GM12878 (cell line): ENCODE measurements around the gene AGPAT2. TPM values are rescaled to one million over a fixed set of nuclear protein-coding genes. Genes with fewer than 3 reads are reported as not detected.
A peak's percentile ranks its signal among the peaks of the same experiment; 100 is the strongest.

Source experiments
- ATAC-seq: fragments of 200-7000 bp; cut with Tn5 transposase; 3 replicates; pipeline ENCODE4 v1.9.1; 2020; ENCODE audit warnings: mild to moderate bottlenecking, moderate library complexity
- BruUV-seq: library from RNA; stranded (reverse); fragments of 400-500 nt; replicated peaks from 2 replicates; lab custom pipeline; 2021; lab: Mats Ljungman, UMichigan
- CTCF ChIA-PET: fragments of 300-600 bp; sonication (Branson Sonifier 250); formaldehyde crosslinking; extraction: SDS; loops from one replicate; lab custom pipeline; 2021; ENCODE audit warnings: inconsistent platforms; lab: Yijun Ruan, JAX
- POLR2A ChIA-PET: fragments of 350-600 bp; formaldehyde crosslinking; extraction: SDS; loops from one replicate; lab custom pipeline; 2021; ENCODE audit warnings: inconsistent platforms; lab: Charles Lee
- RAD21 ChIA-PET: fragments of 300-600 bp; sonication (Branson Sonifier 250); formaldehyde crosslinking; loops from one replicate; lab custom pipeline; 2023; ENCODE audit warnings: antibody characterized with exemption; ENCODE audit not compliant: unreplicated experiment; lab: Charles Lee
- SMC1A ChIA-PET: fragments of 300-600 bp; sonication (Branson Sonifier 250); formaldehyde crosslinking; loops from one replicate; lab custom pipeline; 2023; ENCODE audit not compliant: unreplicated experiment, uncharacterized antibody; lab: Charles Lee
- DNase-seq: peaks from one replicate; pipeline ENCODE4 v3.0.0-alpha.2; 2011; ENCODE audit warnings: low read depth, low spot score
- FAIRE-seq: peaks from 3 replicates; lab custom pipeline; 2011; peaks lifted over from hg19 to GRCh38; lab: Jason Lieb, UNC
- H2AFZ ChIP-seq: 2 replicates; pipeline ENCODE4 v1.6.0; 2011; ENCODE audit warnings: low read depth, low read length, control low read depth; ENCODE audit not compliant: control insufficient read depth
- H3K27ac ChIP-seq: 2 replicates; pipeline ENCODE4 v1.5.1; 2011; ENCODE audit warnings: control low read depth; ENCODE audit not compliant: control insufficient read depth, insufficient read depth
- H3K27me3 ChIP-seq, 2 experiments: replicated peaks in 1 of 2; 2 replicates each; pipeline versions ENCODE4 v1.6.0 to v1.6.1; 2011; ENCODE audit warnings: low read length in 1 of 2; ENCODE audit not compliant: control insufficient read depth in 2 of 2, insufficient read depth in 2 of 2
- H3K36me3 ChIP-seq, 2 experiments: 2 replicates each; pipeline ENCODE4 v1.5.1; 2011; ENCODE audit warnings: low read length in 1 of 2; ENCODE audit not compliant: control insufficient read depth in 2 of 2, insufficient read depth in 2 of 2
- H3K4me1 ChIP-seq: 2 replicates; pipeline ENCODE4 v1.6.1; 2011; ENCODE audit warnings: mild to moderate bottlenecking, low read length, moderate library complexity, mixed read lengths; ENCODE audit not compliant: control insufficient read depth, insufficient read depth
- H3K4me2 ChIP-seq: 2 replicates; pipeline ENCODE4 v1.6.0; 2011; ENCODE audit warnings: control low read depth; ENCODE audit not compliant: control insufficient read depth, insufficient read depth
- H3K4me3 ChIP-seq: fragments of 200-600 bp; sonication (generic); 2 replicates; pipeline ENCODE4 v1.5.1; 2016
- H3K79me2 ChIP-seq: 2 replicates; pipeline ENCODE4 v1.6.0; 2011; ENCODE audit warnings: low read length; ENCODE audit not compliant: control insufficient read depth, insufficient read depth
- H3K9ac ChIP-seq: 2 replicates; pipeline ENCODE4 v1.8.0; 2011; ENCODE audit warnings: low read length, control low read depth, mixed read lengths; ENCODE audit not compliant: control insufficient read depth, insufficient read depth
- H3K9me3 ChIP-seq: replicated peaks from 3 replicates; pipeline ENCODE4 v1.5.1; 2011; ENCODE audit warnings: mild to moderate bottlenecking, low read length; ENCODE audit not compliant: control insufficient read depth, insufficient read depth
- H4K20me1 ChIP-seq: 2 replicates; pipeline ENCODE4 v1.6.0; 2011; ENCODE audit not compliant: control insufficient read depth, insufficient read depth
- CREM ChIP-seq: IDR thresholded peaks from 2 replicates; pipeline ENCODE4 v1.6.1; 2014; ENCODE audit warnings: antibody characterized with exemption, low read depth
- MYC ChIP-seq: IDR thresholded peaks from 2 replicates; pipeline ENCODE4 v1.6.1; 2011; ENCODE audit warnings: mild to moderate bottlenecking, low read length, moderate library complexity, inconsistent platforms; ENCODE audit not compliant: insufficient read depth, insufficient replicate concordance, insufficient read length, severe bottlenecking
- NR2F1 ChIP-seq: fragments of 450-650 bp; conservative IDR thresholded peaks from 2 replicates; pipeline ENCODE4 v1.6.1; 2017; ENCODE audit warnings: mild to moderate bottlenecking
- RB1 ChIP-seq: fragments of 450-650 bp; formaldehyde crosslinking; IDR thresholded peaks from 2 replicates; pipeline ENCODE4 v1.6.1; 2017; ENCODE audit warnings: mild to moderate bottlenecking, borderline replicate concordance
- WGBS: methylation state at CpG from one replicate; pipeline ENCODE4 v1.1.6; 2016; ENCODE audit warnings: low lambda C conversion rate; ENCODE audit not compliant: insufficient replicate concordance, insufficient coverage; ENCODE audit errors: missing lambda C conversion rate; 5-methylcytosine and 5-hydroxymethylcytosine counted together
- in situ Hi-C: fragments of 300-500 bp; cut with MboI; formaldehyde crosslinking; loops from 9 replicates; pipeline ENCODE4 v1.14.3; 2018; ENCODE audit warnings: mixed read lengths
- intact Hi-C: fragments of 100-400 bp; cut with micrococcal nuclease; formaldehyde crosslinking; loops from one replicate; pipeline ENCODE4 v1.14.2; 2022; ENCODE audit not compliant: unreplicated experiment
- polyA plus RNA-seq, 11 experiments: library from polyadenylated mRNA; depleted of rRNA in 4 of 11; unstranded in 6 of 11; stranded (reverse) in 5 of 11; fragments of >200 nt; fragmentation: Nextera tagmentation in 4 of 11; fragmentation: Illumina TruSeq in 1 of 11; extraction: Ambion mirVana in 4 of 11; extraction: Trizol in 1 of 11; gene quantifications; 1 replicate in 1 of 11; 2 replicates in 10 of 11; pipeline versions ENCODE4 v1.2.1 to v1.2.3, GENCODE V29; 2011 to 2016; ENCODE audit warnings: inconsistent platforms in 2 of 11, missing spikeins in 2 of 11, low read depth in 1 of 11
- total RNA-seq, 4 experiments: library from RNA; depleted of rRNA in 3 of 4; stranded (reverse); fragments of >200 nt in 3 of 4; fragmentation: Illumina TruSeq in 1 of 4; extraction: Trizol in 1 of 4; gene quantifications; 2 replicates each; pipeline versions ENCODE4 v1.2.1 to v1.2.3, GENCODE V29; 2013 to 2021
- TF ChIP-seq, protein P1 (sequence below): IDR thresholded peaks from 2 replicates; pipeline ENCODE4 v1.6.1; 2011; ENCODE audit warnings: mild to moderate bottlenecking, low read depth, low read length, moderate library complexity; ENCODE audit not compliant: insufficient replicate concordance

AGPAT2 gene
- total and polyA plus RNA-seq, 10 of the 15 experiments (the other 5 are each of a cell fraction or from before 2014, with no cell fraction given) = 0.10 to 28.5 (median 18.2) TPM

DNA sequence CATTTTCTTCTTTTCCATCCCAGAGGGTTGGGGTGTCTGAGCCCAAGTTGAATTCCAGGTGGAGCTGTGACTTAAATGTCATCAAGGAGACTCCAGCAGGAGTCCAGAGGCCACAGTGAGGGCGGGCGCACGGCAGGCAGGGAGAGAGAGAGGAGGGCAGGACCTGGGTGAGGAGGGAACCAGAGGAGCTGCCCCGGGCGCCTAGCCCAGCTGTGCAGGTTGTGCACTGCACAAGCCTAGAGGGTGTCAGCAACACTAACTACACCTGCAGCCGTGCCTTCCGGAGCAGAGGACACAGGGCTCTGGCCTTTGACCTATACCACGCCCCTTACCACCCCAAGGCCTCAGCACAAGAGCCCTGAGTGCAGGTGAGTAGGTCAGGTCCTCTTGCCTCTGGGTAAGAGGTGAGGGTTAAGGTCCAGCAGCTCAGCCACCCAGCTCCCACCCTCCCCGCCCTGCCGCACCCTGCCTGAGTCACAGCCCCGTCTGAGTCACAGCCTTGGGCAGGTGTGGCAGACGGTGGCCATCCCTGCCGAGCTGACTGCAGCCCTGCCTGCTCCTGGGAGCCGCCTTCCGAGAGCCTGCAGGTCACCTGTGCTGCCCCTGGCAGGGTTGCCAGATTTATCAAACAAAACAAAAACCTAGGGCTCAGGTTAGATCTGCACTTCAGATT lies 6.4 kb upstream of the AGPAT2 start:
- peak; percentile 40 for ATAC-seq
- Histone ChIP-seq H3K27ac (no peak overlapping the region), H3K27me3 (no peaks in the 10 kb centered on the region), H3K9ac (no peak overlapping the region), H3K36me3 (no peaks in the 10 kb centered on the region), H4K20me1 (no peaks in the 10 kb centered on the region), H3K4me3 (no peak overlapping the region), H3K4me1 (peaks cover 4% of the 10 kb centered on the region), H3K9me3 (no peaks in the 10 kb centered on the region), H2AFZ (no peak overlapping the region), H3K4me2 (no peak overlapping the region), H3K79me2 (no peaks in the 10 kb centered on the region)
- no TSS peak for BruUV-seq
- no peak for FAIRE-seq
- DNase-seq = no peak
- intact Hi-C loops = no loop called here
- 34% methylated on average over 14 of the region's 15 CpGs for WGBS
- POLR2A ChIA-PET = interaction anchor here (0.9 kb wide), 1 partner anchor 35 kb away, joined by 3 read pairs; no protein-coding TSS in a partner anchor
- in situ Hi-C loops = no loop called here
- CTCF ChIA-PET = interaction anchor here (1.0 kb wide), 1 partner anchor 206 kb away, joined by 3 read pairs; no protein-coding TSS in a partner anchor
- RAD21 ChIA-PET = no interaction called here
- SMC1A ChIA-PET = no interaction called here
- TF ChIP-seq RB1 (no peak), NR2F1 (peak; percentile 41)

DNA sequence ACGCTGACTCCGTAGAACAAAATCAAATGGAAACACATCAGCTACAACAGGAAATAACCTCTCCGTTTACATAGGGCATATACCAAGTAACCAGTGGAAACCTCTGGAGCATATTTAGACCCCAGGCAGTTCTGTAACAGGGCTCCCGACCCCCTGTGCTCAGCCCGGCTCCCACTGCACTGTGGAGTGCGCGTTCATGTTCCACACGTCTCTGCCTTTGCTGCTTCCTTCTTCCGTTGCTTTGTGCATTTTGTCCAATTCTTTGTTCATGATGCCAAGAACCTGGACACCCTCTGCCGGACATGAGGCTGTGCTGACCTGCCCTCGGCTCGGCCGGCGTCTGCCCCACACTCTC lies 5.9 kb upstream of the AGPAT2 start:
- RAD21 ChIA-PET = no interaction called here
- intact Hi-C loops = no loop called here
- Histone ChIP-seq H4K20me1 (no peaks in the 10 kb centered on the region), H3K79me2 (no peaks in the 10 kb centered on the region), H3K4me3 (no peak overlapping the region), H3K27ac (no peak overlapping the region), H3K36me3 (no peaks in the 10 kb centered on the region), H3K27me3 (no peaks in the 10 kb centered on the region), H3K4me1 (peaks cover 8% of the 10 kb centered on the region), H3K9ac (no peak overlapping the region), H2AFZ (no peak overlapping the region), H3K9me3 (no peaks in the 10 kb centered on the region), H3K4me2 (no peak overlapping the region)
- FAIRE-seq = no peak
- in situ Hi-C loops = no loop called here
- no peak for ATAC-seq
- DNase-seq = no peak
- SMC1A ChIA-PET = no interaction called here
- POLR2A ChIA-PET = interaction anchor here (0.9 kb wide), 1 partner anchor 35 kb away, joined by 3 read pairs; no protein-coding TSS in a partner anchor
- CTCF ChIA-PET = no interaction called here
- BruUV-seq = no TSS peak
- 49% methylated on average over 14 of the region's 14 CpGs for WGBS
- TF ChIP-seq, protein P1, sequence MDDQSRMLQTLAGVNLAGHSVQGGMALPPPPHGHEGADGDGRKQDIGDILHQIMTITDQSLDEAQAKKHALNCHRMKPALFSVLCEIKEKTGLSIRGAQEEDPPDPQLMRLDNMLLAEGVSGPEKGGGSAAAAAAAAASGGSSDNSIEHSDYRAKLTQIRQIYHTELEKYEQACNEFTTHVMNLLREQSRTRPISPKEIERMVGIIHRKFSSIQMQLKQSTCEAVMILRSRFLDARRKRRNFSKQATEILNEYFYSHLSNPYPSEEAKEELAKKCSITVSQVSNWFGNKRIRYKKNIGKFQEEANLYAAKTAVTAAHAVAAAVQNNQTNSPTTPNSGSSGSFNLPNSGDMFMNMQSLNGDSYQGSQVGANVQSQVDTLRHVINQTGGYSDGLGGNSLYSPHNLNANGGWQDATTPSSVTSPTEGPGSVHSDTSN = no peak
- TF ChIP-seq MYC (no peak), CREM (no peak)
